ENCODE data around the gene PSMG3.

PSMG3 gene

GRCh38 chr7:1569833-1570632 is at the start of gene PSMG3:
TSS of gene PSMG3 (minus strand) at chr7:1570032. CDS start at chr7:1569339, 693 bp downstream.
- DNase-seq (ENCODE audit: low spot score), result peak; percentile 89
- Mint-ChIP-seq H3K36me3 (ENCODE audit: low read depth) (peaks cover 16% of the 10 kb centered on the region), H3K4me1 (ENCODE audit: low read depth) (peaks cover 16% of the 10 kb centered on the region), H3K4me3 (peak within 1 kb of the TSS; percentile 88), H3K9me3 (no peaks in the 10 kb centered on the region), H3K27ac (peak within 1 kb of the TSS; percentile 91), H3K27me3 (ENCODE audit: low read depth) (no peaks in the 10 kb centered on the region)

GRCh38 chr7:1618475-1618874 is 48.6 kb upstream of the PSMG3 start:
- DNase-seq (ENCODE audit: low spot score), result no peak
- Mint-ChIP-seq H3K9me3 (peaks cover 7% of the 10 kb centered on the region), H3K4me1 (ENCODE audit: low read depth) (no peaks in the 10 kb centered on the region), H3K27me3 (ENCODE audit: low read depth) (no peaks in the 10 kb centered on the region), H3K4me3 (no peak overlapping the region), H3K27ac (peak overlapping the region; percentile 62), H3K36me3 (ENCODE audit: low read depth) (no peaks in the 10 kb centered on the region)

- no peaks in the 10 kb centered on the region for H3K27me3 Mint-ChIP-seq (ENCODE audit: low read depth)
- no peaks in the 10 kb centered on the region for H3K4me1 Mint-ChIP-seq (ENCODE audit: low read depth)
- no peak for DNase-seq (ENCODE audit: low spot score)
- no peaks in the 10 kb centered on the region for H3K36me3 Mint-ChIP-seq (ENCODE audit: low read depth)
- peaks cover 7% of the 10 kb centered on the region for H3K9me3 Mint-ChIP-seq
- H3K27ac Mint-ChIP-seq, result no peak overlapping the region
- no peak overlapping the region for H3K4me3 Mint-ChIP-seq
These were observed 48.1 kb upstream of the PSMG3 start for GRCh38 chr7:1617957-1618356.

- no peaks in the 10 kb centered on the region for H3K27me3 Mint-ChIP-seq (ENCODE audit: low read depth)
- H3K4me1 Mint-ChIP-seq (ENCODE audit: low read depth), result no peaks in the 10 kb centered on the region
- H3K36me3 Mint-ChIP-seq (ENCODE audit: low read depth), result no peaks in the 10 kb centered on the region
- H3K27ac Mint-ChIP-seq, result no peak overlapping the region
- no peak for DNase-seq (ENCODE audit: low spot score)
- H3K9me3 Mint-ChIP-seq, result peaks cover 7% of the 10 kb centered on the region
- H3K4me3 Mint-ChIP-seq, result no peak overlapping the region
These were observed 46.9 kb upstream of the PSMG3 start for GRCh38 chr7:1616741-1617140.

- Mint-ChIP-seq H3K36me3 (ENCODE audit: low read depth) (no peaks in the 10 kb centered on the region), H3K4me1 (ENCODE audit: low read depth) (no peaks in the 10 kb centered on the region), H3K27ac (no peak overlapping the region), H3K27me3 (ENCODE audit: low read depth) (no peaks in the 10 kb centered on the region), H3K9me3 (no peaks in the 10 kb centered on the region), H3K4me3 (no peak overlapping the region)
- no peak for DNase-seq (ENCODE audit: low spot score)
These were observed 41.9 kb upstream of the PSMG3 start for GRCh38 chr7:1611708-1612241.

- no peak for DNase-seq (ENCODE audit: low spot score)
- no peaks in the 10 kb centered on the region for H3K9me3 Mint-ChIP-seq
- H3K4me3 Mint-ChIP-seq, result no peak overlapping the region
- no peaks in the 10 kb centered on the region for H3K4me1 Mint-ChIP-seq (ENCODE audit: low read depth)
- no peak overlapping the region for H3K27ac Mint-ChIP-seq
- no peaks in the 10 kb centered on the region for H3K27me3 Mint-ChIP-seq (ENCODE audit: low read depth)
- H3K36me3 Mint-ChIP-seq (ENCODE audit: low read depth), result no peaks in the 10 kb centered on the region
These were observed 41.0 kb upstream of the PSMG3 start for GRCh38 chr7:1610678-1611302.

GRCh38 chr7:1610013-1610677 is 40.3 kb upstream of the PSMG3 start:
- H3K4me3 Mint-ChIP-seq, result no peak overlapping the region
- H3K36me3 Mint-ChIP-seq (ENCODE audit: low read depth), result no peaks in the 10 kb centered on the region
- H3K4me1 Mint-ChIP-seq (ENCODE audit: low read depth), result no peaks in the 10 kb centered on the region
- no peak overlapping the region for H3K27ac Mint-ChIP-seq
- no peaks in the 10 kb centered on the region for H3K27me3 Mint-ChIP-seq (ENCODE audit: low read depth)
- no peak for DNase-seq (ENCODE audit: low spot score)
- H3K9me3 Mint-ChIP-seq, result no peaks in the 10 kb centered on the region

GRCh38 chr7:1609023-1609422 is 39.2 kb upstream of the PSMG3 start:
- DNase-seq (ENCODE audit: low spot score), result no peak
- Mint-ChIP-seq H3K27ac (no peak overlapping the region), H3K36me3 (ENCODE audit: low read depth) (no peaks in the 10 kb centered on the region), H3K9me3 (no peaks in the 10 kb centered on the region), H3K4me3 (no peak overlapping the region), H3K27me3 (ENCODE audit: low read depth) (no peaks in the 10 kb centered on the region), H3K4me1 (ENCODE audit: low read depth) (no peaks in the 10 kb centered on the region)

GRCh38 chr7:1608318-1608717 is 38.5 kb upstream of the PSMG3 start:
- Mint-ChIP-seq H3K27ac (no peak overlapping the region), H3K27me3 (ENCODE audit: low read depth) (no peaks in the 10 kb centered on the region), H3K9me3 (no peaks in the 10 kb centered on the region), H3K36me3 (ENCODE audit: low read depth) (no peaks in the 10 kb centered on the region), H3K4me1 (ENCODE audit: low read depth) (no peaks in the 10 kb centered on the region), H3K4me3 (no peak overlapping the region)
- DNase-seq (ENCODE audit: low spot score), result no peak

- no peak for DNase-seq (ENCODE audit: low spot score)
- H3K27me3 Mint-ChIP-seq (ENCODE audit: low read depth), result no peaks in the 10 kb centered on the region
- H3K4me3 Mint-ChIP-seq, result no peak overlapping the region
- no peaks in the 10 kb centered on the region for H3K36me3 Mint-ChIP-seq (ENCODE audit: low read depth)
- H3K4me1 Mint-ChIP-seq (ENCODE audit: low read depth), result no peaks in the 10 kb centered on the region
- H3K27ac Mint-ChIP-seq, result no peak overlapping the region
- no peaks in the 10 kb centered on the region for H3K9me3 Mint-ChIP-seq
These were observed 37.9 kb upstream of the PSMG3 start for GRCh38 chr7:1607696-1608095.

GRCh38 chr7:1607001-1607400 is 37.2 kb upstream of the PSMG3 start:
- Mint-ChIP-seq H3K27ac (no peak overlapping the region), H3K4me1 (ENCODE audit: low read depth) (no peaks in the 10 kb centered on the region), H3K36me3 (ENCODE audit: low read depth) (no peaks in the 10 kb centered on the region), H3K27me3 (ENCODE audit: low read depth) (no peaks in the 10 kb centered on the region), H3K4me3 (no peak overlapping the region), H3K9me3 (no peaks in the 10 kb centered on the region)
- no peak for DNase-seq (ENCODE audit: low spot score)

- no peaks in the 10 kb centered on the region for H3K9me3 Mint-ChIP-seq
- no peak for DNase-seq (ENCODE audit: low spot score)
- H3K27me3 Mint-ChIP-seq (ENCODE audit: low read depth), result no peaks in the 10 kb centered on the region
- no peak overlapping the region for H3K27ac Mint-ChIP-seq
- no peak overlapping the region for H3K4me3 Mint-ChIP-seq
- no peaks in the 10 kb centered on the region for H3K4me1 Mint-ChIP-seq (ENCODE audit: low read depth)
- no peaks in the 10 kb centered on the region for H3K36me3 Mint-ChIP-seq (ENCODE audit: low read depth)
These were observed 34.6 kb upstream of the PSMG3 start for GRCh38 chr7:1604383-1604782.

GRCh38 chr7:1603346-1604225 is 33.8 kb upstream of the PSMG3 start:
- Mint-ChIP-seq H3K27ac (no peak overlapping the region), H3K9me3 (no peaks in the 10 kb centered on the region), H3K4me3 (no peak overlapping the region), H3K36me3 (ENCODE audit: low read depth) (no peaks in the 10 kb centered on the region), H3K4me1 (ENCODE audit: low read depth) (no peaks in the 10 kb centered on the region), H3K27me3 (ENCODE audit: low read depth) (no peaks in the 10 kb centered on the region)
- DNase-seq (ENCODE audit: low spot score), result no peak

Measured in T-helper 2 cell treated with Interferon-gamma antibody and Interleukin-4, amounts not matched to agents 5 μg/mL and 100 μg/mL, for 36 hours (primary cell).